HFF-Myc (cell line): ENCODE data around the gene PCDH15.

Experiments
- DNase-seq: peaks from one replicate; pipeline ENCODE4 v3.0.0-alpha.2; 2011; ENCODE audit warnings: low read depth; ENCODE audit errors: extremely low read depth
- H3K4me3 ChIP-seq: replicated peaks from 2 replicates; pipeline ENCODE4 v1.5.1; 2011; ENCODE audit warnings: low read depth, mild to moderate bottlenecking, control low read depth, low read length
- CTCF ChIP-seq: IDR thresholded peaks from 2 replicates; pipeline ENCODE4 v1.5.1; 2012; ENCODE audit warnings: mild to moderate bottlenecking, low read depth, low read length, control low read depth; ENCODE audit errors: missing control alignments

The PCDH15 gene

GRCh38 chr10:54335296-54335695 lies 465.7 kb downstream of the PCDH15 start:
- DNase-seq = no peak
- TF ChIP-seq CTCF = no peak
- no peak overlapping the region for H3K4me3 ChIP-seq

GRCh38 chr10:54319341-54319740 lies 481.7 kb downstream of the PCDH15 start:
- DNase-seq = no peak
- no peak overlapping the region for H3K4me3 ChIP-seq
- TF ChIP-seq CTCF = no peak

GRCh38 chr10:54318470-54318869 lies 482.6 kb downstream of the PCDH15 start:
- TF ChIP-seq CTCF = no peak
- DNase-seq = no peak
- no peak overlapping the region for H3K4me3 ChIP-seq

GRCh38 chr10:54314430-54314829 lies 486.6 kb downstream of the PCDH15 start:
- DNase-seq = no peak
- H3K4me3 ChIP-seq = no peak overlapping the region
- TF ChIP-seq CTCF = no peak

GRCh38 chr10:54284526-54285193 lies 516.4 kb downstream of the PCDH15 start:
- DNase-seq = no peak
- no peak overlapping the region for H3K4me3 ChIP-seq
- TF ChIP-seq CTCF = no peak

GRCh38 chr10:54282012-54282411 lies 519.0 kb downstream of the PCDH15 start:
- H3K4me3 ChIP-seq = no peak overlapping the region
- DNase-seq = no peak
- no peak for TF ChIP-seq CTCF

GRCh38 chr10:54266395-54266794 lies 534.6 kb downstream of the PCDH15 start:
- no peak for TF ChIP-seq CTCF
- DNase-seq = no peak
- no peak overlapping the region for H3K4me3 ChIP-seq
